ENCODE results near the gene MOB3C. TPM values are rescaled to one million over a fixed set of nuclear protein-coding genes. Genes with fewer than 3 reads are reported as not detected.

MOB3C gene
- total and polyA plus RNA-seq, 2 donors (not counting 1 experiment from before 2014, with no cell fraction given) = 9.1 to 14.9 TPM

- DNase-seq (ENCODE audit: low read depth in 2 of 2) = peak in 1 of 2 donors; percentile 51
Observed at GRCh38 chr1:46606255-46606965, 10.2 kb downstream of the MOB3C start.

GRCh38 chr1:46605232-46605631 is 11.4 kb downstream of the MOB3C start:
- DNase-seq (ENCODE audit: low read depth in 2 of 2) = no peak
- no peaks in the 10 kb centered on the region for H3K27me3 ChIP-seq (ENCODE audit: control insufficient read depth, insufficient read depth, low read length)
- H3K4me2 ChIP-seq (ENCODE audit: extremely low read depth, insufficient read depth, low read length) = no peak overlapping the region
- H2AFZ ChIP-seq (ENCODE audit: low read length) = no peak overlapping the region
- H3K4me1 ChIP-seq (ENCODE audit: control insufficient read depth, extremely low read depth, insufficient read depth, low read length) = peaks cover 3% of the 10 kb centered on the region
- no peak for TF ChIP-seq EZH2 (IDR thresholded peaks at IDR 0.05; ENCODE audit: low read length, missing control alignments)
- TF ChIP-seq CTCF (conservative IDR thresholded peaks at IDR 0.05 in 1 of 2, IDR thresholded peaks at IDR 0.05 in 1 of 2; ENCODE audit: low read depth in 1 of 2, low read length in 2 of 2) = no peak
- H3K36me3 ChIP-seq (ENCODE audit: control insufficient read depth, insufficient read depth, low read length) = peaks cover 8% of the 10 kb centered on the region
- H3K27ac ChIP-seq (ENCODE audit: insufficient read depth, low read length) = no peak overlapping the region
- H4K20me1 ChIP-seq (ENCODE audit: control insufficient read depth, extremely low read depth, insufficient read depth, low read length) = no peaks in the 10 kb centered on the region
- no peak overlapping the region for H3K9ac ChIP-seq (ENCODE audit: insufficient read depth, low read length)
- no peaks in the 10 kb centered on the region for H3K9me3 ChIP-seq (ENCODE audit: control insufficient read depth, insufficient read depth, low read depth, low read length)
- peaks cover 2% of the 10 kb centered on the region for H3K79me2 ChIP-seq (ENCODE audit: control insufficient read depth, insufficient read depth, low read length)
- H3K4me3 ChIP-seq (replicated peaks in 1 of 4; ENCODE audit: control extremely low read depth in 1 of 4, insufficient read depth in 1 of 4, low read depth in 3 of 4, low read length in 4 of 4) = no peak overlapping the region

More at GRCh38 chr1:46606255-46606965, 10.2 kb downstream of the MOB3C start:
- no peaks in the 10 kb centered on the region for H3K9me3 ChIP-seq (ENCODE audit: control insufficient read depth, insufficient read depth, low read depth, low read length)
- H3K4me1 ChIP-seq (ENCODE audit: control insufficient read depth, extremely low read depth, insufficient read depth, low read length) = peaks cover 3% of the 10 kb centered on the region
- TF ChIP-seq EZH2 (IDR thresholded peaks at IDR 0.05; ENCODE audit: low read length, missing control alignments) (no peak), CTCF (conservative IDR thresholded peaks at IDR 0.05 in 1 of 2, IDR thresholded peaks at IDR 0.05 in 1 of 2; ENCODE audit: low read depth in 1 of 2, low read length in 2 of 2) (no peak)
- no peaks in the 10 kb centered on the region for H3K27me3 ChIP-seq (ENCODE audit: control insufficient read depth, insufficient read depth, low read length)
- H3K36me3 ChIP-seq (ENCODE audit: control insufficient read depth, insufficient read depth, low read length) = peaks cover 8% of the 10 kb centered on the region
- H3K27ac ChIP-seq (ENCODE audit: insufficient read depth, low read length) = no peak overlapping the region
- H3K9ac ChIP-seq (ENCODE audit: insufficient read depth, low read length) = no peak overlapping the region
- H3K4me2 ChIP-seq (ENCODE audit: extremely low read depth, insufficient read depth, low read length) = no peak overlapping the region
- H3K79me2 ChIP-seq (ENCODE audit: control insufficient read depth, insufficient read depth, low read length) = peaks cover 2% of the 10 kb centered on the region
- H3K4me3 ChIP-seq (replicated peaks in 1 of 4; ENCODE audit: control extremely low read depth in 1 of 4, insufficient read depth in 1 of 4, low read depth in 3 of 4, low read length in 4 of 4) = no peak overlapping the region
- H4K20me1 ChIP-seq (ENCODE audit: control insufficient read depth, extremely low read depth, insufficient read depth, low read length) = no peaks in the 10 kb centered on the region
- no peak overlapping the region for H2AFZ ChIP-seq (ENCODE audit: low read length)

GRCh38 chr1:46603858-46604549 is 12.6 kb downstream of the MOB3C start, which contains the start of gene MKNK1:
Gene MKNK1, minus strand, starts transcription at chr1:46604268. Its CDS starts 20,941 bp downstream, at chr1:46583327.
- Histone ChIP-seq H3K9ac (ENCODE audit: insufficient read depth, low read length) (peak within 1 kb of the TSS; percentile 82), H3K79me2 (ENCODE audit: control insufficient read depth, insufficient read depth, low read length) (peaks cover 2% of the 10 kb centered on the region), H3K4me1 (ENCODE audit: control insufficient read depth, extremely low read depth, insufficient read depth, low read length) (peaks cover 5% of the 10 kb centered on the region), H3K9me3 (ENCODE audit: control insufficient read depth, insufficient read depth, low read depth, low read length) (no peaks in the 10 kb centered on the region), H3K27me3 (ENCODE audit: control insufficient read depth, insufficient read depth, low read length) (no peaks in the 10 kb centered on the region), H3K4me2 (ENCODE audit: extremely low read depth, insufficient read depth, low read length) (peak within 1 kb of the TSS; percentile 97), H4K20me1 (ENCODE audit: control insufficient read depth, extremely low read depth, insufficient read depth, low read length) (no peaks in the 10 kb centered on the region), H2AFZ (ENCODE audit: low read length) (peak within 1 kb of the TSS; percentile 95), H3K4me3 (replicated peaks in 1 of 4; ENCODE audit: control extremely low read depth in 1 of 4, insufficient read depth in 1 of 4, low read depth in 3 of 4, low read length in 4 of 4) (peak within 1 kb of the TSS; percentile 88 to 99 (median 98)), H3K36me3 (ENCODE audit: control insufficient read depth, insufficient read depth, low read length) (peaks cover 3% of the 10 kb centered on the region), H3K27ac (ENCODE audit: insufficient read depth, low read length) (peak within 1 kb of the TSS; percentile 67)
- TF ChIP-seq EZH2 (IDR thresholded peaks at IDR 0.05; ENCODE audit: low read length, missing control alignments) (no peak), CTCF (conservative IDR thresholded peaks at IDR 0.05 in 1 of 2, IDR thresholded peaks at IDR 0.05 in 1 of 2; ENCODE audit: low read depth in 1 of 2, low read length in 2 of 2) (peak; percentile 20 to 23)
- peak; percentile 87 to 92 for DNase-seq (ENCODE audit: low read depth in 2 of 2)

Measured in fibroblast of lung (primary cell).